AG10803 (cell line): Measurements from ENCODE around the gene KCNV2.
A peak's percentile ranks its signal among the peaks of the same experiment; 100 is the strongest.

Experiments used
- DNase-seq: peaks from one replicate; pipeline ENCODE4 v3.0.0; 2010; ENCODE audit warnings: low read depth
- H3K4me3 ChIP-seq: 2 replicates; pipeline ENCODE4 v1.5.1; 2011; ENCODE audit warnings: mild to moderate bottlenecking, low read length, control low read depth
- TF ChIP-seq, protein P1 (sequence below): conservative IDR thresholded peaks from 2 replicates; pipeline ENCODE4 v1.5.1; 2011; ENCODE audit warnings: mild to moderate bottlenecking, low read length, control low read depth, inconsistent platforms

KCNV2 gene

DNA sequence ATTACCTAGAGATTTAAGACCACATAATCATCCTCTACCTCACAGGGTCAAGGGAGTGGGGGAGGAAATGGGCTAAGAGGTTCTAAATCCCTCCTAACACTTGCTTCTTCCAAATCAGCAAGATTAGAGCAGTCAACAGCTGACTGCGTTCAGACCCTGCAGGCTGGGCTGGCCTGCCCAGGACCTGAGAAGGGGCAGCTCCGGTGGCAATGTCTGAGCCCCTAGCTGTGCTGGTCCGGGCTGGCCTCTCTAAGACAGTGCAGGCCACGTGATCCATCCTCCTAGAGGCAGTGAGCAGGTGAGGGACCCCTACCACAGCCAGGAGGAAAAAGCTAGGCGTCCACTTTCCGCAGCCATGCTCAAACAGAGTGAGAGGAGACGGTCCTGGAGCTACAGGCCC lies at the start of gene KCNV2:
KCNV2 (plus strand) TSS at position 126 of the 400 bp plus-strand sequence; CDS start at position 356, 230 bp downstream.
- TF ChIP-seq, protein P1, sequence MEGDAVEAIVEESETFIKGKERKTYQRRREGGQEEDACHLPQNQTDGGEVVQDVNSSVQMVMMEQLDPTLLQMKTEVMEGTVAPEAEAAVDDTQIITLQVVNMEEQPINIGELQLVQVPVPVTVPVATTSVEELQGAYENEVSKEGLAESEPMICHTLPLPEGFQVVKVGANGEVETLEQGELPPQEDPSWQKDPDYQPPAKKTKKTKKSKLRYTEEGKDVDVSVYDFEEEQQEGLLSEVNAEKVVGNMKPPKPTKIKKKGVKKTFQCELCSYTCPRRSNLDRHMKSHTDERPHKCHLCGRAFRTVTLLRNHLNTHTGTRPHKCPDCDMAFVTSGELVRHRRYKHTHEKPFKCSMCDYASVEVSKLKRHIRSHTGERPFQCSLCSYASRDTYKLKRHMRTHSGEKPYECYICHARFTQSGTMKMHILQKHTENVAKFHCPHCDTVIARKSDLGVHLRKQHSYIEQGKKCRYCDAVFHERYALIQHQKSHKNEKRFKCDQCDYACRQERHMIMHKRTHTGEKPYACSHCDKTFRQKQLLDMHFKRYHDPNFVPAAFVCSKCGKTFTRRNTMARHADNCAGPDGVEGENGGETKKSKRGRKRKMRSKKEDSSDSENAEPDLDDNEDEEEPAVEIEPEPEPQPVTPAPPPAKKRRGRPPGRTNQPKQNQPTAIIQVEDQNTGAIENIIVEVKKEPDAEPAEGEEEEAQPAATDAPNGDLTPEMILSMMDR, result no peak
- DNase-seq, result no peak
- H3K4me3 ChIP-seq, result no peak within 1 kb of the TSS

DNA sequence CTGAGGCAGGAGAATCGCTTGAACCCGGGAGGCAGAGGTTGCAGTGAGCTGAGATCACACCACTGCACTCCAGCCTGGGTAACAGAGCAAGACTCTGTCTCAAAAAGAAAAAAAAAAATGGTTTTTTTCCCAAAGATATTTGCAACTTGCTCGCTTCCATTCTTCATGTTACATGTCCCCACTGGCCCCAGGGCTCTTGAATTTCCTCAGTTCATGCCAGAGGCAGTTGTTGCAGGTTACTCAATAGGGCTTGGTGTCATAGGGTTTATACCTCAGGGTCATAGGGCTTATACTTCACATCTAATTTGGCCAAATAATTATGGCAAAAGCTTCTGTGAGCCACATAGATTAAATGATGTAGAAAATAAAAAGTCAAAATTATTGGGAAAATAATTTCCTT lies 44.1 kb upstream of the KCNV2 start:
- no peak overlapping the region for H3K4me3 ChIP-seq
- TF ChIP-seq, protein P1, result no peak
- no peak for DNase-seq

DNA sequence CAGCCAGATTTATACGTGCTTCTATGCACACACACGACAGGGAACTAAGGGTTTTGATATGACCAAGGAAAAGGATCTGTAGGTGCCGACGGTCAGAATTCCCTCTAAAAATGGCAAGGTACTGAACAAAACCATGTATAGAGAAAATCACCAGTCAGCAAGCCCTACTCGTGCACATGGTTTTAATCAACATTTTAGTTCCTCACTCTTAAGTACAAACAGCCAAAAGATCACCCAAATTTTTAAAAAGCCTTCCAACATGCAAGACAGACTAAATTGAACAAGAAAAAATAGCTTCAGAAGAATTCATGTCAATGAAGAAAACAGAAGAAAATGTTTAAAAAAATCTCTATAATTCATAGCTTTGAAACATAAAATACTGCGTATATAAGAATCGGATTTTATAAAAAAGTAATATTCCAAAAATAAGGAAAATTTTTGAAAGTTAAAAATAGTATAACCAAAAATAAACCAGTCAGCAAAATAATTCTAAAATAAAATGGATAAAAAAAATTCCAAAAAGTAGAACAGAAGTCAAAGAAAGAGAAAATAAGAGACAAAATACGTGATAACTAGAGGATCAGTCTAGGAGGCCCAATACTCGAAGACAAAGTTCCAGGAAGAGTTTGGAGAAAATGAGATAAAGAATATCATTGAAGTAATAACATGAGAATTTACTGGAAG lies 43.0 kb upstream of the KCNV2 start:
- H3K4me3 ChIP-seq, result no peak overlapping the region
- DNase-seq, result peak; percentile 25
- TF ChIP-seq, protein P1, result no peak

DNA sequence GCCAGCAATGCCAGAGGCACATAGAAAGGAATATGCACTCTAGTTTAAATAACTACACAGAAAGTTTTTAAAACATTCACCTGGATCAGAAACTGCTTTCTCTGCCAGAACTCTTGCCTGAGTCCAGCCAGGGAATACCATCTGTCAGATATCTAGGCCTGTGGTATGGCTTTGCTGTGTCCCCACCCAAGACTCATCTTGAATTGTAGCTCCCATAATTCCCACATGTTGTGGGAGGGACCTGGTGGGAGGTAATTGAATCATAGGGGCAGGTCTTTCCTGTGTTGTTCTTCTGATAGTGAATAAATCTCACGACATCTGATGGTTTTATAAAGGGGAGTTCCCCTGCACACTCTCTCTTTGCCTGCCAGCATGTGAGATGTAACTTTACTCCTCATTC lies 41.5 kb upstream of the KCNV2 start:
- TF ChIP-seq, protein P1, result no peak
- H3K4me3 ChIP-seq, result no peak overlapping the region
- no peak for DNase-seq

DNA sequence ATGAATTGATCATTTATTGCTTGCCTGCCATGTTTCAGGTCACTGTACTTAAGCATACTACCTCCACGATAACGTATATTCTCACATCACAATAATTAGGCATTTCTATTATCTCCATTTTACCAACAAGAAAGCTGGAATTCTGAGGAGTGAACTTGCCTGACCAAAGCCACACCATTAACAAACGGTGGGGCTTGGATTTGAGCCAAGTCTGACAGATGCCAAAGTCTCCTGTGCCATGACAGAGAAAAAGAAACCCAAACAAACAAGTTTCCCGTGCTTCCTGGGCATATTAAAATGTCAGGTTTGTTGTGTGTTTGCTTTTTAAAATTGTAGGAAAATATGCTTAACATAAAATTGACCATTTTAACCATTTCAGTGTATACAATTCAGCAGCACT lies 40.8 kb upstream of the KCNV2 start:
- no peak for DNase-seq
- no peak overlapping the region for H3K4me3 ChIP-seq
- TF ChIP-seq, protein P1, result no peak

DNA sequence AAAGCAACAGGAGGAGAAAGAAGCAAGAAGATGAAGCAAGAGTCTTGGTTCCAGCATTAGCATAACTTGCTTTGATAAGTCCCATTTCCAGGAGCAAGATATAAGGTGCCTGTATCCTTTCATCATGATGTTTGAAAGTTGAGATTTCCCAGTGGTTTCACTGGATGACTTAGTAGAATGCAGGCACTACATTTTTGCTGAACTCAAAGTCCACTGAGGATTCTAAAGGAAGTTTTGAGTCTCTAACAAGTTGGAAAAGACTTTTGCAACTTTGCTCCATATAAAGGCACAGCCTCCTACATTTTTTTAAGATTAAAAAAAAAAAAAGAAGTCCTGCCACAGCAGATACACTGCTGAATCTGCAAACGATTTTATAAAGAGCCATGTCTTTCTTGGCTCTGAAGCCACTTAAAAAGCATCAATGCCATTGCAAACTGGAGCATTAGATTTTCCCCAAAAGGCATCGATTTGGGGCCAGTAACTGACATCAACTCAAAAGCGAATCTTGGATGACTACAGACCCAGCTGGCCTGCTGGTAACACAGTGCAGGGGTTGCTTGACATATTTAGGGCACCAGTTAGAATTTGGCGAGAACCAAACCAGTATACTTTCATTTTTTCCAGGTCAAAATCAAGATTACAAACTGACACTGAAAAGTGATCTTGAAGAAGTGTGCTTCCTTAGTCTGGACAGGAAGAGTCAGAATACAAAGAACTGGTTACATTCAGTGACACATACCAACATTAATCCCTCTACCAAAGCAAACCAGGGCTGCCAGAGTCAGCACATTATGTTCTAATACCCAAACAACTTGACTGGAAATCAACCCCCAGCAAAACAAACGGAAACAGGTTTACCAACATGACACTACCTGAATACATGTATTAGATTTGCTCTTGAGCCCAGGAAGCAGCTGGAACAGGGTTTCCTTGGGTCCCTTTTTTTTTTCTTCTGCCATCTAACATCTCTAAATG lies 39.1 kb upstream of the KCNV2 start:
- DNase-seq, result no peak
- TF ChIP-seq, protein P1, result no peak
- H3K4me3 ChIP-seq, result no peak overlapping the region
